HepG2 (cell line): Measurements from ENCODE around the gene NDFIP2. TPM values are rescaled to one million over a fixed set of nuclear protein-coding genes. Genes with fewer than 3 reads are reported as not detected.

Experiments
- ATAC-seq: fragments of 200-7000 bp; cut with Tn5 transposase; 3 replicates; pipeline ENCODE4 v1.9.1; 2020; ENCODE audit warnings: mild to moderate bottlenecking, moderate library complexity
- BruUV-seq: library from RNA; stranded (reverse); fragments of 400-500 nt; replicated peaks from 2 replicates; lab custom pipeline; 2021; lab: Mats Ljungman, UMichigan
- CTCF ChIA-PET: fragments of 300-600 bp; formaldehyde crosslinking; extraction: SDS; loops from one replicate; lab custom pipeline; 2021; ENCODE audit warnings: low total read pairs, inconsistent platforms, low intra/inter-chr PET ratio; lab: Yijun Ruan, JAX
- POLR2A ChIA-PET: fragments of 350-600 bp; sonication (Branson Sonifier 250); formaldehyde crosslinking; loops from one replicate; lab custom pipeline; 2020; ENCODE audit warnings: antibody characterized with exemption, inconsistent platforms; lab: Yijun Ruan, JAX
- DNase-seq: peaks from one replicate; pipeline ENCODE4 v3.0.0-alpha.2; 2015; ENCODE audit warnings: low spot score
- FAIRE-seq: peaks from 3 replicates; lab custom pipeline; 2011; peaks lifted over from hg19 to GRCh38; lab: Jason Lieb, UNC
- H2AFZ ChIP-seq: one replicate; pipeline ENCODE4 v1.6.1; 2011; ENCODE audit warnings: low read length, inconsistent platforms
- H3K27ac ChIP-seq: fragments of 300-600 bp; 3 replicates; pipeline ENCODE4 v1.8.0; 2011; ENCODE audit warnings: mixed run types, mild to moderate bottlenecking, mixed read lengths, low read length, inconsistent platforms; ENCODE audit not compliant: insufficient read depth; ENCODE audit errors: extremely low read length
- H3K27me3 ChIP-seq, 2 experiments: fragments of 200-600 bp in 1 of 2; 2 replicates in 1 of 2; 3 replicates in 1 of 2; pipeline versions ENCODE4 v1.6.0 to v1.8.0; 2011; ENCODE audit warnings: low read length in 2 of 2, mild to moderate bottlenecking in 2 of 2, moderate library complexity in 2 of 2, inconsistent platforms in 1 of 2; ENCODE audit not compliant: insufficient read depth in 2 of 2, control insufficient read depth in 1 of 2
- H3K36me3 ChIP-seq, 2 experiments: fragments of 200-600 bp in 1 of 2; replicated peaks in 1 of 2; 2 replicates in 1 of 2; 3 replicates in 1 of 2; pipeline versions ENCODE4 v1.5.1 to v1.8.0; 2011; ENCODE audit warnings: low read length in 2 of 2, inconsistent platforms in 1 of 2; ENCODE audit not compliant: insufficient read depth in 2 of 2, control insufficient read depth in 1 of 2
- H3K4me1 ChIP-seq: 2 replicates; pipeline ENCODE4 v1.5.1; 2012; ENCODE audit warnings: low read length, inconsistent platforms; ENCODE audit not compliant: insufficient read depth
- H3K4me2 ChIP-seq: 2 replicates; pipeline ENCODE4 v1.6.0; 2011; ENCODE audit warnings: low read depth, low read length, inconsistent platforms
- H3K4me3 ChIP-seq, 3 experiments: fragments of 200-600 bp in 1 of 3; sonication (generic), shearing (Covaris generic) in 1 of 3; replicated peaks in 1 of 3; 2 replicates each; pipeline ENCODE4 v1.5.1; 2011 to 2016; ENCODE audit warnings: low read length in 3 of 3, inconsistent platforms in 2 of 3, low read depth in 2 of 3, mild to moderate bottlenecking in 2 of 3, control low read depth in 1 of 3, mixed read lengths in 1 of 3; ENCODE audit not compliant: insufficient read depth in 1 of 3
- H3K79me2 ChIP-seq: one replicate; pipeline ENCODE4 v1.6.1; 2011; ENCODE audit warnings: low read length, inconsistent platforms; ENCODE audit not compliant: insufficient read depth
- H3K9ac ChIP-seq: 2 replicates; pipeline ENCODE4 v1.6.0; 2011; ENCODE audit warnings: mild to moderate bottlenecking, low read depth, low read length, inconsistent platforms; ENCODE audit not compliant: insufficient read depth
- H3K9me3 ChIP-seq: 2 replicates; pipeline ENCODE4 v1.5.1; 2012; ENCODE audit warnings: mild to moderate bottlenecking, low read length
- H4K20me1 ChIP-seq: 2 replicates; pipeline ENCODE4 v1.6.0; 2011; ENCODE audit warnings: inconsistent platforms, mild to moderate bottlenecking, low read length, moderate library complexity; ENCODE audit not compliant: insufficient read depth
- FUBP1 ChIP-seq: sonication (generic); formaldehyde crosslinking; IDR thresholded peaks from 2 replicates; pipeline ENCODE4 v1.5.1; 2020; ENCODE audit warnings: missing genetic modification reagents, mild to moderate bottlenecking, borderline replicate concordance
- HOXD1 ChIP-seq: sonication (generic); formaldehyde crosslinking; IDR thresholded peaks from 2 replicates; pipeline ENCODE4 v1.5.0; 2020; ENCODE audit warnings: missing genetic modification reagents
- KLF13 ChIP-seq: sonication (generic); formaldehyde crosslinking; IDR thresholded peaks from 2 replicates; pipeline ENCODE4 v1.4.0; 2020; ENCODE audit warnings: mild to moderate bottlenecking, missing genetic modification reagents
- NAIF1 ChIP-seq: sonication (generic); formaldehyde crosslinking; IDR thresholded peaks from 2 replicates; pipeline ENCODE4 v1.5.0; 2020; ENCODE audit warnings: mild to moderate bottlenecking, missing genetic modification reagents, borderline replicate concordance
- ZHX1 ChIP-seq: sonication (generic); formaldehyde crosslinking; IDR thresholded peaks from 2 replicates; pipeline ENCODE4 v1.8.1; 2022; ENCODE audit warnings: low read depth, mild to moderate bottlenecking, missing genetic modification reagents
- ZNF142 ChIP-seq: sonication (generic); formaldehyde crosslinking; IDR thresholded peaks from 2 replicates; pipeline ENCODE4 v1.4.0; 2020; ENCODE audit warnings: missing genetic modification reagents
- ZNF367 ChIP-seq: sonication (generic); formaldehyde crosslinking; IDR thresholded peaks from 2 replicates; pipeline ENCODE4 v1.4.0; 2020; ENCODE audit warnings: missing genetic modification reagents, borderline replicate concordance
- ZNF841 ChIP-seq: sonication (generic); formaldehyde crosslinking; IDR thresholded peaks from 2 replicates; pipeline ENCODE4 v1.8.1; 2023; ENCODE audit warnings: missing genetic modification reagents, borderline replicate concordance
- in situ Hi-C: cut with HindIII; loops from 2 replicates; pipeline ENCODE4 v1.10.0; 2017; ENCODE audit warnings: low pct_unique_long_range_greater_than_20kb; ENCODE audit not compliant: extremely low pct_ligation_motif_present
- intact Hi-C: fragments of 100-400 bp; cut with micrococcal nuclease; formaldehyde crosslinking; loops from one replicate; pipeline ENCODE4 v1.10.0; 2022; ENCODE audit not compliant: unreplicated experiment
- polyA plus RNA-seq, 8 experiments: library from polyadenylated mRNA; depleted of rRNA in 3 of 8; stranded (reverse) in 7 of 8; unstranded in 1 of 8; fragments of >200 nt; fragmentation: Illumina TruSeq in 4 of 8; extraction: Trizol in 4 of 8; gene quantifications; 2 replicates each; pipeline versions ENCODE4 v1.2.1 to v1.2.3, GENCODE V29; 2011 to 2016; ENCODE audit warnings: low read depth in 4 of 8, missing spikeins in 1 of 8, mixed read lengths in 1 of 8; ENCODE audit not compliant: insufficient read depth in 1 of 8
- total RNA-seq, 5 experiments: library from RNA; depleted of rRNA; stranded (reverse); fragments of >200 nt; fragmentation: Illumina TruSeq; extraction: Trizol; gene quantifications; 2 replicates each; pipeline ENCODE4 v1.2.3, GENCODE V29; 2016; ENCODE audit warnings: low read depth in 1 of 5

Gene NDFIP2
- total and polyA plus RNA-seq, 2 of the 13 experiments (the other 11 are each of a cell fraction or from before 2014, with no cell fraction given) = 23.2 to 32.0 TPM

GRCh38 chr13:79503473-79504017, 22.6 kb downstream of the NDFIP2 start:
- Histone ChIP-seq H3K36me3 (no peaks in the 10 kb centered on the region), H2AFZ (no peak overlapping the region), H4K20me1 (no peaks in the 10 kb centered on the region; the same call in 1 of the 2 replicates), H3K27me3 (no peaks in the 10 kb centered on the region), H3K9me3 (peaks cover 9% of the 10 kb centered on the region; the same call in 1 of the 2 replicates), H3K9ac (no peak overlapping the region), H3K27ac (no peak overlapping the region), H3K79me2 (peaks cover 26% of the 10 kb centered on the region), H3K4me3 (no peak overlapping the region), H3K4me1 (no peaks in the 10 kb centered on the region), H3K4me2 (no peak overlapping the region)
- DNase-seq (no peak), ATAC-seq (no peak), FAIRE-seq (no peak)
- in situ Hi-C loops = no loop called here
- ChIA-PET CTCF (no interaction called here), POLR2A (no interaction called here)
- intact Hi-C loops = no loop called here
- no TSS peak for BruUV-seq
- TF ChIP-seq ZNF367 (no peak), KLF13 (CRISPR knock-in tag) (no peak), ZHX1 (no peak), NAIF1 (CRISPR knock-in tag) (no peak), ZNF841 (CRISPR knock-in tag) (no peak), HOXD1 (CRISPR knock-in tag) (no peak), FUBP1 (CRISPR knock-in tag) (no peak), ZNF142 (no peak)
